K562 (cell line): ENCODE results near the gene SAMD13. TPM values are rescaled to one million over a fixed set of nuclear protein-coding genes. Genes with fewer than 3 reads are reported as not detected.

ENCODE experiments used
- ATF7 ChIP-seq: fragments of 450-650 bp; IDR thresholded peaks from 2 replicates; pipeline ENCODE4 v1.7.1; 2014; ENCODE audit warnings: mild to moderate bottlenecking, moderate library complexity
- BCL6 ChIP-seq: fragments of 250-450 bp; sonication (Bioruptor Pico); IDR thresholded peaks from 2 replicates; pipeline ENCODE4 v1.4.0; 2020
- CHD1 ChIP-seq: fragments of 200-600 bp; sonication (generic); IDR thresholded peaks from one replicate; pipeline ENCODE4 v1.6.1; 2012; ENCODE audit warnings: mild to moderate bottlenecking, moderate library complexity, low read length, inconsistent platforms
- CREM ChIP-seq: IDR thresholded peaks from 2 replicates; pipeline ENCODE4 v1.6.1; 2014; ENCODE audit warnings: antibody characterized with exemption, low read depth
- EP300 ChIP-seq: IDR thresholded peaks from 2 replicates; pipeline ENCODE4 v1.6.1; 2012; ENCODE audit warnings: low read length, improper control_type of control experiment
- FOXK1 ChIP-seq: sonication (generic); formaldehyde crosslinking; IDR thresholded peaks from 2 replicates; pipeline ENCODE4 v1.8.0; 2022; ENCODE audit warnings: missing genetic modification reagents, mild to moderate bottlenecking, borderline replicate concordance
- JUND ChIP-seq, 2 experiments: IDR thresholded peaks; 2 replicates in 1 of 2; 3 replicates in 1 of 2; pipeline ENCODE4 v1.6.1; 2011; ENCODE audit warnings: borderline replicate concordance in 2 of 2, low read depth in 2 of 2, low read length in 2 of 2, improper control_type of control experiment in 1 of 2, missing biosample characterization in 1 of 2, missing genetic modification characterization in 1 of 2, missing genetic modification reagents in 1 of 2
- KDM5B ChIP-seq: fragments of 200-600 bp; sonication (generic); IDR thresholded peaks from 2 replicates; pipeline ENCODE4 v1.6.1; 2012; ENCODE audit warnings: low read depth, mild to moderate bottlenecking, moderate library complexity, low read length, control low read depth, inconsistent platforms; ENCODE audit not compliant: insufficient replicate concordance
- NFIC ChIP-seq: fragments of 450-650 bp; IDR thresholded peaks from 2 replicates; pipeline ENCODE4 v1.6.1; 2017; ENCODE audit warnings: mild to moderate bottlenecking, inconsistent platforms
- YY1 ChIP-seq, 3 experiments: IDR thresholded peaks; 2 replicates each; pipeline ENCODE4 v1.6.1; 2011; ENCODE audit warnings: low read length in 2 of 3, mild to moderate bottlenecking in 2 of 3, moderate library complexity in 2 of 3, borderline replicate concordance in 1 of 3, control low read depth in 1 of 3, low read depth in 1 of 3; ENCODE audit not compliant: insufficient read depth in 3 of 3, insufficient replicate concordance in 2 of 3, control insufficient read depth in 1 of 3, insufficient read length in 1 of 3; ENCODE audit errors: extremely low read depth in 1 of 3
- polyA plus RNA-seq, 8 experiments: library from polyadenylated mRNA; depleted of rRNA in 4 of 8; stranded (reverse) in 5 of 8; unstranded in 3 of 8; fragments of >200 nt; fragmentation: Nextera tagmentation in 2 of 8; fragmentation: Illumina TruSeq in 1 of 8; extraction: Ambion mirVana in 2 of 8; extraction: Trizol in 1 of 8; gene quantifications; 2 replicates each; pipeline versions ENCODE4 v1.2.1 to v1.2.3, GENCODE V29; 2011 to 2014; ENCODE audit warnings: inconsistent platforms in 1 of 8, missing spikeins in 1 of 8
- total RNA-seq, 7 experiments: library from RNA; depleted of rRNA in 6 of 7; stranded (reverse); fragments of >200 nt in 6 of 7; fragmentation: Illumina TruSeq in 2 of 7; extraction: Trizol in 2 of 7; gene quantifications; 2 replicates each; pipeline versions ENCODE4 v1.2.1 to v1.2.3, GENCODE V29; 2011 to 2021; ENCODE audit warnings: low replicate concordance in 1 of 7
- TF ChIP-seq, protein P1 (sequence below), 2 experiments: fragments of 200-800 bp in 1 of 2; sonication (Bioruptor generic) in 1 of 2; sonication (generic) in 1 of 2; formaldehyde crosslinking in 1 of 2; IDR thresholded peaks in 1 of 2; conservative IDR thresholded peaks in 1 of 2; 2 replicates each; pipeline versions ENCODE4 v1.5.0 to v1.6.1; 2016 to 2020; ENCODE audit warnings: missing compliant biosample characterization in 1 of 2, missing genetic modification characterization in 1 of 2, missing genetic modification reagents in 1 of 2
- TF ChIP-seq, protein P2 (sequence below), 2 experiments: fragments of 450-650 bp; formaldehyde crosslinking in 1 of 2; IDR thresholded peaks; 2 replicates each; pipeline versions ENCODE4 v1.4.0 to v1.6.1; 2014 to 2020; ENCODE audit warnings: mild to moderate bottlenecking in 2 of 2, borderline replicate concordance in 1 of 2, low read depth in 1 of 2
- TF ChIP-seq, protein P3 (sequence below), 2 experiments: IDR thresholded peaks; 2 replicates each; pipeline ENCODE4 v1.6.1; 2011; ENCODE audit warnings: borderline replicate concordance in 1 of 2, control low read depth in 1 of 2, low read depth in 1 of 2, low read length in 1 of 2, mild to moderate bottlenecking in 1 of 2, mixed read lengths in 1 of 2, moderate library complexity in 1 of 2; ENCODE audit not compliant: insufficient read depth in 1 of 2, insufficient read length in 1 of 2, poor library complexity in 1 of 2, severe bottlenecking in 1 of 2; ENCODE audit errors: extremely low read depth in 1 of 2

Gene SAMD13
- total and polyA plus RNA-seq, 9 of the 15 experiments (the other 6 are each of a cell fraction or from before 2014, with no cell fraction given): 0.78 to 2.7 (median 1.00) TPM

DNA sequence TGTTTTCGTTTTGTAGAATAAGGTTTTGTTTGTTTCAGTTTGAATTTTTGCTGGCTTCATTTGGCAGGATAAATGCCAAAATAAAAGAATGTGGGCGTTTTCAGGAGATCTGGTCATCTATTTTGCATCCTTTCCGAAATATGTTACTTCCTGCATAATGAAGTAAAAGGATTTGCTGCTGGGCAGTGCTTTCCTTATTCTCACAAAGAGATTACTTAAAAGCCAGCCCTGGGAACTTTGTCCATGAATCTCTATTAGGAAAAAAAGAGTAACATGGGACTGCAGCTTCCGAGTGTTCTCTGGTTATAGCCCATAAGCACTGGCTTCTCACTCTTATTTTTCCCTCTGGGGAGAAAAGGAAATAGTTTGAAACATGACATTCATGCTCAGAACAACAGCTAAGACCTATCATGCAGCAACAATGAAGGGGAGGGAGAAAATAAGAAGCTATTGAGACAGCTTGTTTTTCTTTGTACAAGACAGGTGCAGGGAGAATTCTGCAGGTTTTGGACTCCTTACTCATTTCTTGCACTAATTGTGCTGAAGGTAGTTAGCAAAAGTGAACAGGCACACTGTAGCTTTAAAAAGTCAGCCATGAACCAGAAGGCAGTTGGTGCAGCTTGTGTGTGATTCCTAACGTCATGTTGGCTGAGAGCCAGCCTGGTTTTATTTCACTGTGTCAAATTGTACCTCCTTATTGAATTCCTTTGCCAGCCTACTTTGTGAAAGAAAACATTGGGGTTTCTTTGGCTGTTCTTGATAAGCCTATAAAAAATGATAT lies at the start of gene SAMD13 (continued):
- TF ChIP-seq, protein P1, sequence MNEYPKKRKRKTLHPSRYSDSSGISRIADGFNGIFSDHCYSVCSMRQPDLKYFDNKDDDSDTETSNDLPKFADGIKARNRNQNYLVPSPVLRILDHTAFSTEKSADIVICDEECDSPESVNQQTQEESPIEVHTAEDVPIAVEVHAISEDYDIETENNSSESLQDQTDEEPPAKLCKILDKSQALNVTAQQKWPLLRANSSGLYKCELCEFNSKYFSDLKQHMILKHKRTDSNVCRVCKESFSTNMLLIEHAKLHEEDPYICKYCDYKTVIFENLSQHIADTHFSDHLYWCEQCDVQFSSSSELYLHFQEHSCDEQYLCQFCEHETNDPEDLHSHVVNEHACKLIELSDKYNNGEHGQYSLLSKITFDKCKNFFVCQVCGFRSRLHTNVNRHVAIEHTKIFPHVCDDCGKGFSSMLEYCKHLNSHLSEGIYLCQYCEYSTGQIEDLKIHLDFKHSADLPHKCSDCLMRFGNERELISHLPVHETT (CRISPR knock-in tag; conservative IDR thresholded peaks at IDR 0.05 in 1 of 2, IDR thresholded peaks at IDR 0.05 in 1 of 2): no peak
- TF ChIP-seq CHD1: no peak
- TF ChIP-seq, protein P2, sequence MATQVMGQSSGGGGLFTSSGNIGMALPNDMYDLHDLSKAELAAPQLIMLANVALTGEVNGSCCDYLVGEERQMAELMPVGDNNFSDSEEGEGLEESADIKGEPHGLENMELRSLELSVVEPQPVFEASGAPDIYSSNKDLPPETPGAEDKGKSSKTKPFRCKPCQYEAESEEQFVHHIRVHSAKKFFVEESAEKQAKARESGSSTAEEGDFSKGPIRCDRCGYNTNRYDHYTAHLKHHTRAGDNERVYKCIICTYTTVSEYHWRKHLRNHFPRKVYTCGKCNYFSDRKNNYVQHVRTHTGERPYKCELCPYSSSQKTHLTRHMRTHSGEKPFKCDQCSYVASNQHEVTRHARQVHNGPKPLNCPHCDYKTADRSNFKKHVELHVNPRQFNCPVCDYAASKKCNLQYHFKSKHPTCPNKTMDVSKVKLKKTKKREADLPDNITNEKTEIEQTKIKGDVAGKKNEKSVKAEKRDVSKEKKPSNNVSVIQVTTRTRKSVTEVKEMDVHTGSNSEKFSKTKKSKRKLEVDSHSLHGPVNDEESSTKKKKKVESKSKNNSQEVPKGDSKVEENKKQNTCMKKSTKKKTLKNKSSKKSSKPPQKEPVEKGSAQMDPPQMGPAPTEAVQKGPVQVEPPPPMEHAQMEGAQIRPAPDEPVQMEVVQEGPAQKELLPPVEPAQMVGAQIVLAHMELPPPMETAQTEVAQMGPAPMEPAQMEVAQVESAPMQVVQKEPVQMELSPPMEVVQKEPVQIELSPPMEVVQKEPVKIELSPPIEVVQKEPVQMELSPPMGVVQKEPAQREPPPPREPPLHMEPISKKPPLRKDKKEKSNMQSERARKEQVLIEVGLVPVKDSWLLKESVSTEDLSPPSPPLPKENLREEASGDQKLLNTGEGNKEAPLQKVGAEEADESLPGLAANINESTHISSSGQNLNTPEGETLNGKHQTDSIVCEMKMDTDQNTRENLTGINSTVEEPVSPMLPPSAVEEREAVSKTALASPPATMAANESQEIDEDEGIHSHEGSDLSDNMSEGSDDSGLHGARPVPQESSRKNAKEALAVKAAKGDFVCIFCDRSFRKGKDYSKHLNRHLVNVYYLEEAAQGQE (IDR thresholded peaks at IDR 0.05; ENCODE audit: borderline replicate concordance): no peak
- TF ChIP-seq, protein P2 (CRISPR knock-in tag; IDR thresholded peaks at IDR 0.05; ENCODE audit: low read depth): no peak
- TF ChIP-seq CREM: 0 out of 2 replicates have a peak, but pooled peaks have one; percentile 41
- peak; percentile 92 for TF ChIP-seq NFIC
- no peak for TF ChIP-seq KDM5B
- TF ChIP-seq ATF7: peak; percentile 53
- TF ChIP-seq FOXK1 (CRISPR knock-in tag): no peak
- no peak for TF ChIP-seq BCL6 (CRISPR knock-in tag)
- peak; percentile 26; the same call in 1 of the 2 replicates for TF ChIP-seq EP300
- TF ChIP-seq, protein P3, sequence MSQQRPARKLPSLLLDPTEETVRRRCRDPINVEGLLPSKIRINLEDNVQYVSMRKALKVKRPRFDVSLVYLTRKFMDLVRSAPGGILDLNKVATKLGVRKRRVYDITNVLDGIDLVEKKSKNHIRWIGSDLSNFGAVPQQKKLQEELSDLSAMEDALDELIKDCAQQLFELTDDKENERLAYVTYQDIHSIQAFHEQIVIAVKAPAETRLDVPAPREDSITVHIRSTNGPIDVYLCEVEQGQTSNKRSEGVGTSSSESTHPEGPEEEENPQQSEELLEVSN (IDR thresholded peaks at IDR 0.05; ENCODE audit: borderline replicate concordance in 1 of 2, extremely low read depth in 1 of 2, insufficient read depth in 1 of 2, insufficient read length in 1 of 2, low read depth in 1 of 2, low read length in 1 of 2, poor library complexity in 1 of 2, severe bottlenecking in 1 of 2): no peak
- TF ChIP-seq YY1 (IDR thresholded peaks at IDR 0.05; ENCODE audit: borderline replicate concordance in 1 of 3, control insufficient read depth in 1 of 3, extremely low read depth in 1 of 3, insufficient read depth in 3 of 3, insufficient read length in 1 of 3, insufficient replicate concordance in 2 of 3, low read depth in 1 of 3, low read length in 2 of 3): peak; percentile 50 to 91 (median 75)
- TF ChIP-seq JUND (IDR thresholded peaks at IDR 0.05; ENCODE audit: borderline replicate concordance, low read depth, low read length): no peak
- TF ChIP-seq JUND (tag; IDR thresholded peaks at IDR 0.05; ENCODE audit: borderline replicate concordance, low read depth, low read length): peak; percentile 37; the same call in 1 of the 3 replicates
